Esophagus squamous epithelium (tissue), 4 donors: ENCODE data around the gene EXOC6.

Experiments
- POLR2A ChIP-seq, 4 donors: fragments of 450-650 bp; IDR thresholded peaks; one replicate each; pipeline ENCODE4 v1.6.1; 2017; ENCODE audit warnings: antibody characterized with exemption in 4 of 4, mild to moderate bottlenecking in 4 of 4, moderate library complexity in 3 of 4
- TF ChIP-seq, protein P1 (sequence below), 6 experiments: fragments of 450-650 bp in 4 of 6; fragments of 200-600 bp in 2 of 6; sonication (generic) in 2 of 6; IDR thresholded peaks; one replicate each; pipeline ENCODE4 v1.5.1; 2016 to 2019; ENCODE audit warnings: antibody characterized with exemption in 6 of 6, mild to moderate bottlenecking in 4 of 6, moderate library complexity in 4 of 6

DNA sequence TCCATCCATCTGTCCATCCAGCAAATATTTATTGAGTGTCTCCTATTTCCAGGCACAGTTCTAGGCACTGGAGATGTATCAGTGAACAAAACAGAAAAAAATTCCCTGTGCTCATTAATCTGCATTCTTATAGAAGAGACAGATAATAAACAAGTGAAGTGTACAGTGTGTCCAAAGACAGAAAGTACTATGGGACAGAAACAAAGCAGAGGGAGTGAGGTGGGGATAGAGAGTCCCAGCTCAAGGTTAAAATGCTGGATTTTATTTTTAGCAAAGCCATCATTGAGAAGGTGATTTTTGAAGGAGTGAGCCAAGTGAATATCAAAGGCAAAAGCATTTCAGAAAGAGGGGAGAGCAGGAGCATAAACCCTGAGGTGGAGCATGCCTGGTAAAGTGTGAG lies 21.8 kb upstream of the EXOC6 start:
- TF ChIP-seq, protein P1, sequence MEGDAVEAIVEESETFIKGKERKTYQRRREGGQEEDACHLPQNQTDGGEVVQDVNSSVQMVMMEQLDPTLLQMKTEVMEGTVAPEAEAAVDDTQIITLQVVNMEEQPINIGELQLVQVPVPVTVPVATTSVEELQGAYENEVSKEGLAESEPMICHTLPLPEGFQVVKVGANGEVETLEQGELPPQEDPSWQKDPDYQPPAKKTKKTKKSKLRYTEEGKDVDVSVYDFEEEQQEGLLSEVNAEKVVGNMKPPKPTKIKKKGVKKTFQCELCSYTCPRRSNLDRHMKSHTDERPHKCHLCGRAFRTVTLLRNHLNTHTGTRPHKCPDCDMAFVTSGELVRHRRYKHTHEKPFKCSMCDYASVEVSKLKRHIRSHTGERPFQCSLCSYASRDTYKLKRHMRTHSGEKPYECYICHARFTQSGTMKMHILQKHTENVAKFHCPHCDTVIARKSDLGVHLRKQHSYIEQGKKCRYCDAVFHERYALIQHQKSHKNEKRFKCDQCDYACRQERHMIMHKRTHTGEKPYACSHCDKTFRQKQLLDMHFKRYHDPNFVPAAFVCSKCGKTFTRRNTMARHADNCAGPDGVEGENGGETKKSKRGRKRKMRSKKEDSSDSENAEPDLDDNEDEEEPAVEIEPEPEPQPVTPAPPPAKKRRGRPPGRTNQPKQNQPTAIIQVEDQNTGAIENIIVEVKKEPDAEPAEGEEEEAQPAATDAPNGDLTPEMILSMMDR (IDR thresholded peaks at IDR 0.05) = no peak
- no peak for TF ChIP-seq POLR2A (IDR thresholded peaks at IDR 0.05)
